A204.1 (cell line): ENCODE data around the gene TAOK2.
"Not testable (repeated sequence)": the region's sequence is repeated elsewhere in the genome, so short reads cannot be mapped to it uniquely, and the experiment has no call there.

Experiments
- FAIRE-seq: peaks from 2 replicates; lab custom pipeline; 2012; peaks lifted over from hg19 to GRCh38; lab: Jason Lieb, UNC

TAOK2 gene

GRCh38 chr16:29973384-29974246, at the start of gene TAOK2:
TAOK2 (plus strand) TSS chr16:29973868; CDS start chr16:29977773, 3,905 bp downstream.
- FAIRE-seq, result peak; percentile 52

GRCh38 chr16:29925105-29925756, 48.4 kb upstream of the TAOK2 start:
- no peak for FAIRE-seq

- FAIRE-seq, result no peak
These were observed 47.6 kb upstream of the TAOK2 start, which contains the start of gene KCTD13 for GRCh38 chr16:29925781-29926710. KCTD13 (minus strand) TSS chr16:29926226; CDS start chr16:29926033, 193 bp downstream.

- no peak for FAIRE-seq
These were observed 47.0 kb upstream of the TAOK2 start for GRCh38 chr16:29926711-29927052.

- no peak for FAIRE-seq
These were observed 46.4 kb upstream of the TAOK2 start for GRCh38 chr16:29927070-29927905.

- not testable (repeated sequence) for FAIRE-seq
These were observed 41.9 kb upstream of the TAOK2 start for GRCh38 chr16:29931750-29932149.

- FAIRE-seq, result no peak
These were observed 33.0 kb upstream of the TAOK2 start for GRCh38 chr16:29940656-29941055.

GRCh38 chr16:29943846-29944799, 29.5 kb upstream of the TAOK2 start:
- peak; percentile 97 for FAIRE-seq

GRCh38 chr16:29947897-29948296, 25.8 kb upstream of the TAOK2 start:
- no peak for FAIRE-seq

GRCh38 chr16:29950806-29951461, 22.7 kb upstream of the TAOK2 start:
- FAIRE-seq, result no peak

GRCh38 chr16:29951625-29952365, 21.9 kb upstream of the TAOK2 start:
- FAIRE-seq, result no peak

GRCh38 chr16:29958756-29959155, 14.9 kb upstream of the TAOK2 start:
- FAIRE-seq, result no peak

GRCh38 chr16:29959293-29959692, 14.4 kb upstream of the TAOK2 start:
- no peak for FAIRE-seq

GRCh38 chr16:29959821-29960220, 13.8 kb upstream of the TAOK2 start:
- FAIRE-seq, result not testable (repeated sequence)

- no peak for FAIRE-seq
These were observed 12.6 kb upstream of the TAOK2 start for GRCh38 chr16:29961127-29961478.

GRCh38 chr16:29961479-29962343, 12.0 kb upstream of the TAOK2 start, which contains the start of gene TMEM219:
TMEM219 (plus strand) TSS chr16:29962079; CDS start chr16:29963144, 1,065 bp downstream.
- no peak for FAIRE-seq

GRCh38 chr16:29962344-29962994, 11.2 kb upstream of the TAOK2 start:
- FAIRE-seq, result no peak
